HL-60 (cell line): ENCODE measurements around the gene TUBGCP3.

Experiments
- DNase-seq, 2 experiments: peaks; one replicate each; pipeline ENCODE4 v3.0.0-alpha.2; 2010 to 2020; ENCODE audit warnings: low read depth in 1 of 2, low spot score in 1 of 2
- H3K27ac ChIP-seq: fragments of 250-450 bp; sonication (Bioruptor Pico); replicated peaks from 2 replicates; pipeline ENCODE4 v1.5.1; 2020; ENCODE audit warnings: mild to moderate bottlenecking, moderate library complexity
- H3K27me3 ChIP-seq: fragments of 250-450 bp; sonication (Bioruptor Pico); 2 replicates; pipeline ENCODE4 v1.5.1; 2021; ENCODE audit warnings: mild to moderate bottlenecking, moderate library complexity; ENCODE audit not compliant: insufficient read depth, poor library complexity, severe bottlenecking
- H3K4me3 ChIP-seq: replicated peaks from 2 replicates; pipeline ENCODE4 v1.5.1; 2011; ENCODE audit warnings: mild to moderate bottlenecking, control low read depth, low read length; ENCODE audit not compliant: insufficient read depth
- CTCF ChIP-seq: IDR thresholded peaks from one replicate; pipeline ENCODE4 v1.5.1; 2011; ENCODE audit warnings: low read length, control low read depth, inconsistent platforms; ENCODE audit not compliant: insufficient read depth
- GABPA ChIP-seq: IDR thresholded peaks from 2 replicates; pipeline ENCODE4 v1.6.1; 2012; ENCODE audit warnings: low read depth
- POLR2AphosphoS5 ChIP-seq: IDR thresholded peaks from 2 replicates; pipeline ENCODE4 v1.6.1; 2012; ENCODE audit warnings: low read depth
- REST ChIP-seq: IDR thresholded peaks from 2 replicates; pipeline ENCODE4 v1.6.1; 2012; ENCODE audit warnings: low read depth; ENCODE audit not compliant: insufficient replicate concordance
- SPI1 ChIP-seq: IDR thresholded peaks from 2 replicates; pipeline ENCODE4 v1.6.1; 2012; ENCODE audit warnings: low read depth, mild to moderate bottlenecking, borderline replicate concordance

TUBGCP3 gene

DNA sequence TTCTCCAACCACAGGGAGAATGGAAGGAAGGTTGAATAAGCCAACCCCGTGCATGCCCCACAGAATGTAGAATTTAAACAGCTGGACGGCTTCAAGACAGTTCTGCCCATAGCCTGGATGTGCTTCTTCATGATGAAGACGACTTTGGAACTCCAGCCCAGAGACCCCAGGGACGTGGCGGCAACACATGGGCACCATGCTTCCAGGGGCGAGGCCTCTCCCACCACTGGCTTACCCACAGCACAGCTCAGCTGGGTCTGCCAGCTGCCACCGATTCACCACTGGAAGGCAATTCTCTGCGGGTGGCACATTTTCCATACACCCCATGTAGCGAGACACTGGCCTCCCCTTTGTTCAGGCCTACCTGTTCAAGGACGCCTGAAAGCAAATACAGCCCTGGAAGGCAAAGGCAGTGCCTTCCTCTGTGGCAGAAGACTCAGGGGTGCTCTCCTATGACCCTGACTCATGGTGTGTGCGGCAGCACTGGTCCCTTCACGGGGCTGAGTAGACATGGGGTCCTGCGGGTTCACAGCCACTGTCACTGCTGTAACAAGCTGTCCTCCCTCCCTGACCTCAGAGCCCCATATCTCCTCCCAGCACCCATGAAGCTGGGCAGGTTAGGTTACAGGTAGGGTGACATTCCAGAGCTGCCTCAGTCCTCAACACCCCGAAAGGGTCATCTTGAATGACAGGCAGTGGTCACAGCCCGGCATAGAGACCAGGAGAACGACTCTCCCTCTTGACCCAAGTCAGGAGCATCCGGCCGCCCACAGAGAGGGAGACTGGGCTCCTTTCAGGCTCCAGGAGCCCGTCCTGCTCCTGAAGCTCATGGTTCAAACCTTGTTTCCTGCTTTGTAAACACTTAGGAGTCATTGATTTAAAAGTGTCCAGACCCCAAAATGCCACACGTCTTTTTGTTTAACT is 139.1 kb downstream of the TUBGCP3 start:
- H3K27ac ChIP-seq, result no peak overlapping the region
- TF ChIP-seq GABPA (no peak), REST (no peak), POLR2AphosphoS5 (no peak), SPI1 (no peak), CTCF (no peak)
- no peak overlapping the region for H3K4me3 ChIP-seq
- DNase-seq, result no peak
- H3K27me3 ChIP-seq, result peaks cover 8% of the 10 kb centered on the region

DNA sequence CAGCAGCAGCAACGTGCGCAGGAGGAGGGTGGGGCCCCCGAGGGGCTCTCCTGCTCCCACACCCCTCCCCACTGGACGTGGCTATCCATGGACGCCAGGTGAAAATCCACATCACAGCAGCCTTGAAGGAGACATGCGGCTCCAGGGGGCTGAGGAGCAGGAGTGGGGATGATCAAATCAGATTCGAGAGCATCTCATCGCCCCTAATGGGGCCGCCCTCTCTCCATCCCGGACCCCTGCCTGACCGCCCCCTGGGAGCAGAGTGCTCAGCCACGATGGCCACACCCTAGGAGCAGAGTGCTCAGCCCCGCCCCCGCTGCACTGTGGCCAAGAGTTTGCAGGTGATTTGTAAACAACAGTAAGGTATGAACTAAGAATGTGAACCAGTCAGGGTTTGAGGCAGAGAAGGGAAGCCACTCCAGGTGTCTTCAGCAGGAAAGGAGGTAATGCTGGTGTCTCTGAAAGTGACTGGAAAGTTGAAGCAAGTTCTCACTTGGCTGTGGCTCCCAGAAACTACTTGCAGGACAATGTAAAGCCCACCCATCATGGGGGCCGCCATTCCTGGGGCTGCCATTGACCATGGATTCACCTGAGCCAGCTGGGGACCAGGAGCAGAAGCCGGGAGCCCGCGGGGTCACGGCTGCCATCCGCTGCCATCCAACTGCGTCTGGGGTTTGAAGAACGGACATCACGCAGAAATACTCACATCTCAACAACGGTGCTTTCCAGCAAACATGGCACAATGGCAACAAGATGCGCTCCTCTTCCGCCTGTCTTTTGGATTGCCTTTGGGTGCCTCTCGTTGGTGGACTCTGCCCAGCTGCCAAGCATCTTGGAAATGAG is 140.0 kb downstream of the TUBGCP3 start:
- no peak for DNase-seq
- peaks cover 13% of the 10 kb centered on the region for H3K27me3 ChIP-seq
- H3K4me3 ChIP-seq, result no peak overlapping the region
- no peak for TF ChIP-seq CTCF
- TF ChIP-seq GABPA, result no peak
- TF ChIP-seq POLR2AphosphoS5, result no peak
- TF ChIP-seq SPI1, result no peak
- TF ChIP-seq REST, result no peak
- no peak overlapping the region for H3K27ac ChIP-seq

- no peak for TF ChIP-seq CTCF
- TF ChIP-seq POLR2AphosphoS5, result no peak
- no peak for TF ChIP-seq SPI1
- TF ChIP-seq REST, result no peak
- no peak for TF ChIP-seq GABPA
- no peak overlapping the region for H3K27ac ChIP-seq
- no peak for DNase-seq
- peaks cover 13% of the 10 kb centered on the region for H3K27me3 ChIP-seq
- no peak overlapping the region for H3K4me3 ChIP-seq
These were observed 140.6 kb downstream of the TUBGCP3 start for GRCh38 chr13:112447306-112447705.
